ENCODE results near the gene RUNX1. TPM values are rescaled to one million over a fixed set of nuclear protein-coding genes. Genes with fewer than 3 reads are reported as not detected.

RUNX1 gene
- total and polyA plus RNA-seq, 10 of the 15 experiments (the other 5 are each of a cell fraction or from before 2014, with no cell fraction given), result 0.90 to 15.2 (median 4.1) TPM

DNA sequence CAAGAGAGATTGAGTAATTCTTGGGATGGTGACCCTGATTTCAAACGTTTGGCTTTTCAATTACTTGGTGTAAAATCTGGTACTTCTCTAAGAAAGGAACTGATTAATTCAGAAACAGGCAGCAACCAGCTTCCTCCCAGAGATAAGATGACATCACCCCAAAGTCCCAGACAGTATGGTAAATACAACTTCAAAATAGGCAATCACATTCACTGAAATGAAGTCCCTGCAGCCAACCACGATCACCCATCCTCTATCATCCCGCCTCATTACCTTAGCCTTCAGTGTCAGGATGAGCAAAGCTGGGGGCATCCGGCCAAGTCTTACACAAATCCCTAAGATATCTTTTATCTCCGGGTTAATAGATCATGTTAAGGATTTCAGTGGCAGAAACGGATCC, 26.4 kb upstream of the RUNX1 start:
- DNase-seq (ENCODE audit: low read depth, low spot score), result no peak
- ChIA-PET RAD21 (ENCODE audit: unreplicated experiment) (interaction anchor here (0.6 to 0.8 kb wide), 2 partner anchors 18 to 166 kb away, joined by 3 to 4 read pairs; no protein-coding TSS in a partner anchor), POLR2A (no interaction called here), SMC1A (ENCODE audit: uncharacterized antibody, unreplicated experiment) (interaction anchor here (1.1 kb wide), 1 partner anchor 9 kb away, joined by 4 read pairs; no protein-coding TSS in a partner anchor), CTCF (no interaction called here)
- H2AFZ ChIP-seq (ENCODE audit: control insufficient read depth, low read depth, low read length), result no peak overlapping the region
- H3K9ac ChIP-seq (ENCODE audit: control insufficient read depth, insufficient read depth, low read length), result no peak overlapping the region
- no TSS peak for BruUV-seq (replicated peaks)
- H3K4me1 ChIP-seq (ENCODE audit: control insufficient read depth, insufficient read depth, low read length), result no peaks in the 10 kb centered on the region
- intact Hi-C loops (cut with micrococcal nuclease; ENCODE audit: unreplicated experiment) (no loop called here), in situ Hi-C loops (cut with MboI) (no loop called here)
- H3K79me2 ChIP-seq (ENCODE audit: control insufficient read depth, insufficient read depth, low read length), result no peaks in the 10 kb centered on the region
- no peak for ATAC-seq
- H3K4me2 ChIP-seq (ENCODE audit: control insufficient read depth, insufficient read depth), result no peak overlapping the region
- H3K27ac ChIP-seq (ENCODE audit: control insufficient read depth, insufficient read depth), result no peak overlapping the region
- no peaks in the 10 kb centered on the region for H4K20me1 ChIP-seq (ENCODE audit: control insufficient read depth, insufficient read depth)
- no peak for FAIRE-seq
- no peaks in the 10 kb centered on the region for H3K36me3 ChIP-seq (ENCODE audit: control insufficient read depth in 2 of 2, insufficient read depth in 2 of 2, low read length in 1 of 2)
- no peak overlapping the region for H3K4me3 ChIP-seq
- 22% methylated on average over 6 of the region's 6 CpGs for WGBS (ENCODE audit: insufficient coverage, insufficient replicate concordance, low lambda C conversion rate, missing lambda C conversion rate)
- H3K9me3 ChIP-seq (replicated peaks; ENCODE audit: control insufficient read depth, insufficient read depth, low read length), result no peaks in the 10 kb centered on the region
- TF ChIP-seq ESRRA (IDR thresholded peaks at IDR 0.05; ENCODE audit: low read length) (no peak), PAX5 (IDR thresholded peaks at IDR 0.05; ENCODE audit: borderline replicate concordance, low read depth, low read length) (no peak), IKZF2 (IDR thresholded peaks at IDR 0.05) (no peak), TARDBP (IDR thresholded peaks at IDR 0.05; ENCODE audit: borderline replicate concordance) (no peak), NFYA (IDR thresholded peaks at IDR 0.05; ENCODE audit: borderline replicate concordance, low read depth, low read length) (no peak), ZZZ3 (IDR thresholded peaks at IDR 0.05; ENCODE audit: control insufficient read depth, insufficient read length, low read depth) (no peak), MEF2B (IDR thresholded peaks at IDR 0.05; ENCODE audit: partially characterized antibody, poor library complexity, severe bottlenecking) (no peak), WRNIP1 (IDR thresholded peaks at IDR 0.05; ENCODE audit: borderline replicate concordance, low read depth, low read length) (no peak), BACH1 (IDR thresholded peaks at IDR 0.05; ENCODE audit: borderline replicate concordance) (no peak)
- TF ChIP-seq, protein P1, sequence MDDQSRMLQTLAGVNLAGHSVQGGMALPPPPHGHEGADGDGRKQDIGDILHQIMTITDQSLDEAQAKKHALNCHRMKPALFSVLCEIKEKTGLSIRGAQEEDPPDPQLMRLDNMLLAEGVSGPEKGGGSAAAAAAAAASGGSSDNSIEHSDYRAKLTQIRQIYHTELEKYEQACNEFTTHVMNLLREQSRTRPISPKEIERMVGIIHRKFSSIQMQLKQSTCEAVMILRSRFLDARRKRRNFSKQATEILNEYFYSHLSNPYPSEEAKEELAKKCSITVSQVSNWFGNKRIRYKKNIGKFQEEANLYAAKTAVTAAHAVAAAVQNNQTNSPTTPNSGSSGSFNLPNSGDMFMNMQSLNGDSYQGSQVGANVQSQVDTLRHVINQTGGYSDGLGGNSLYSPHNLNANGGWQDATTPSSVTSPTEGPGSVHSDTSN (IDR thresholded peaks at IDR 0.05; ENCODE audit: insufficient replicate concordance, low read depth, low read length), result no peak
- TF ChIP-seq, protein P2, sequence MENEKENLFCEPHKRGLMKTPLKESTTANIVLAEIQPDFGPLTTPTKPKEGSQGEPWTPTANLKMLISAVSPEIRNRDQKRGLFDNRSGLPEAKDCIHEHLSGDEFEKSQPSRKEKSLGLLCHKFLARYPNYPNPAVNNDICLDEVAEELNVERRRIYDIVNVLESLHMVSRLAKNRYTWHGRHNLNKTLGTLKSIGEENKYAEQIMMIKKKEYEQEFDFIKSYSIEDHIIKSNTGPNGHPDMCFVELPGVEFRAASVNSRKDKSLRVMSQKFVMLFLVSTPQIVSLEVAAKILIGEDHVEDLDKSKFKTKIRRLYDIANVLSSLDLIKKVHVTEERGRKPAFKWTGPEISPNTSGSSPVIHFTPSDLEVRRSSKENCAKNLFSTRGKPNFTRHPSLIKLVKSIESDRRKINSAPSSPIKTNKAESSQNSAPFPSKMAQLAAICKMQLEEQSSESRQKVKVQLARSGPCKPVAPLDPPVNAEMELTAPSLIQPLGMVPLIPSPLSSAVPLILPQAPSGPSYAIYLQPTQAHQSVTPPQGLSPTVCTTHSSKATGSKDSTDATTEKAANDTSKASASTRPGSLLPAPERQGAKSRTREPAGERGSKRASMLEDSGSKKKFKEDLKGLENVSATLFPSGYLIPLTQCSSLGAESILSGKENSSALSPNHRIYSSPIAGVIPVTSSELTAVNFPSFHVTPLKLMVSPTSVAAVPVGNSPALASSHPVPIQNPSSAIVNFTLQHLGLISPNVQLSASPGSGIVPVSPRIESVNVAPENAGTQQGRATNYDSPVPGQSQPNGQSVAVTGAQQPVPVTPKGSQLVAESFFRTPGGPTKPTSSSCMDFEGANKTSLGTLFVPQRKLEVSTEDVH (IDR thresholded peaks at IDR 0.05; ENCODE audit: low read depth, partially characterized antibody), result no peak
- TF ChIP-seq, protein P3, sequence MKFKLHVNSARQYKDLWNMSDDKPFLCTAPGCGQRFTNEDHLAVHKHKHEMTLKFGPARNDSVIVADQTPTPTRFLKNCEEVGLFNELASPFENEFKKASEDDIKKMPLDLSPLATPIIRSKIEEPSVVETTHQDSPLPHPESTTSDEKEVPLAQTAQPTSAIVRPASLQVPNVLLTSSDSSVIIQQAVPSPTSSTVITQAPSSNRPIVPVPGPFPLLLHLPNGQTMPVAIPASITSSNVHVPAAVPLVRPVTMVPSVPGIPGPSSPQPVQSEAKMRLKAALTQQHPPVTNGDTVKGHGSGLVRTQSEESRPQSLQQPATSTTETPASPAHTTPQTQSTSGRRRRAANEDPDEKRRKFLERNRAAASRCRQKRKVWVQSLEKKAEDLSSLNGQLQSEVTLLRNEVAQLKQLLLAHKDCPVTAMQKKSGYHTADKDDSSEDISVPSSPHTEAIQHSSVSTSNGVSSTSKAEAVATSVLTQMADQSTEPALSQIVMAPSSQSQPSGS (IDR thresholded peaks at IDR 0.05; ENCODE audit: low read length), result 0 out of 2 replicates have a peak, but pooled peaks have one; percentile 49
- TF ChIP-seq, protein P4, sequence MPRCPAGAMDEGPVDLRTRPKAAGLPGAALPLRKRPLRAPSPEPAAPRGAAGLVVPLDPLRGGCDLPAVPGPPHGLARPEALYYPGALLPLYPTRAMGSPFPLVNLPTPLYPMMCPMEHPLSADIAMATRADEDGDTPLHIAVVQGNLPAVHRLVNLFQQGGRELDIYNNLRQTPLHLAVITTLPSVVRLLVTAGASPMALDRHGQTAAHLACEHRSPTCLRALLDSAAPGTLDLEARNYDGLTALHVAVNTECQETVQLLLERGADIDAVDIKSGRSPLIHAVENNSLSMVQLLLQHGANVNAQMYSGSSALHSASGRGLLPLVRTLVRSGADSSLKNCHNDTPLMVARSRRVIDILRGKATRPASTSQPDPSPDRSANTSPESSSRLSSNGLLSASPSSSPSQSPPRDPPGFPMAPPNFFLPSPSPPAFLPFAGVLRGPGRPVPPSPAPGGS (IDR thresholded peaks at IDR 0.05; ENCODE audit: borderline replicate concordance, insufficient read depth, low read depth, low read length, poor library complexity, severe bottlenecking), result peak; percentile 42
- TF ChIP-seq, protein P5, sequence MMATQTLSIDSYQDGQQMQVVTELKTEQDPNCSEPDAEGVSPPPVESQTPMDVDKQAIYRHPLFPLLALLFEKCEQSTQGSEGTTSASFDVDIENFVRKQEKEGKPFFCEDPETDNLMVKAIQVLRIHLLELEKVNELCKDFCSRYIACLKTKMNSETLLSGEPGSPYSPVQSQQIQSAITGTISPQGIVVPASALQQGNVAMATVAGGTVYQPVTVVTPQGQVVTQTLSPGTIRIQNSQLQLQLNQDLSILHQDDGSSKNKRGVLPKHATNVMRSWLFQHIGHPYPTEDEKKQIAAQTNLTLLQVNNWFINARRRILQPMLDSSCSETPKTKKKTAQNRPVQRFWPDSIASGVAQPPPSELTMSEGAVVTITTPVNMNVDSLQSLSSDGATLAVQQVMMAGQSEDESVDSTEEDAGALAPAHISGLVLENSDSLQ (IDR thresholded peaks at IDR 0.05), result no peak
- H3K27me3 ChIP-seq (replicated peaks in 1 of 2; ENCODE audit: control insufficient read depth in 2 of 2, insufficient read depth in 2 of 2, low read length in 1 of 2), result no peaks in the 10 kb centered on the region

All from GM12878 (cell line).